Esophagus squamous epithelium (tissue), 5 donors: ENCODE measurements around the gene CLPSL1. TPM values are rescaled to one million over a fixed set of nuclear protein-coding genes. Genes with fewer than 3 reads are reported as not detected.

Experiments used
- DNase-seq: peaks from one replicate; lab custom pipeline; 2025; lab: John Stamatoyannopoulos, UW
- H3K27ac ChIP-seq, 4 donors: fragments of 200-600 bp; sonication (generic); one replicate each; pipeline ENCODE4 v1.5.1; 2016 to 2019; ENCODE audit warnings: mild to moderate bottlenecking in 1 of 4
- H3K27me3 ChIP-seq, 4 donors: fragments of 200-600 bp; sonication (generic); 1 replicate in 3 of 4; 2 replicates in 1 of 4; pipeline versions ENCODE4 v1.5.1 to v1.6.0; 2017 to 2021; ENCODE audit warnings: antibody characterized with exemption in 1 of 4
- H3K36me3 ChIP-seq, 3 donors: fragments of 200-600 bp; sonication (generic); one replicate each; pipeline ENCODE4 v1.5.1; 2016 to 2019
- H3K4me1 ChIP-seq, 3 donors: fragments of 200-600 bp; sonication (generic); one replicate each; pipeline ENCODE4 v1.5.1; 2017 to 2019
- H3K4me3 ChIP-seq, 4 donors: fragments of 200-600 bp; sonication (generic); 1 replicate in 3 of 4; 2 replicates in 1 of 4; pipeline ENCODE4 v1.5.1; 2016 to 2019; ENCODE audit warnings: mild to moderate bottlenecking in 2 of 4, moderate library complexity in 1 of 4
- H3K9me3 ChIP-seq, 3 donors: fragments of 200-600 bp; sonication (generic); one replicate each; pipeline ENCODE4 v1.5.1; 2016 to 2019
- CTCF ChIP-seq, 6 experiments: fragments of 450-650 bp in 4 of 6; fragments of 200-600 bp in 2 of 6; sonication (generic) in 2 of 6; IDR thresholded peaks; one replicate each; pipeline ENCODE4 v1.5.1; 2016 to 2019; ENCODE audit warnings: antibody characterized with exemption in 6 of 6, mild to moderate bottlenecking in 4 of 6, moderate library complexity in 4 of 6
- POLR2A ChIP-seq, 4 donors: fragments of 450-650 bp; IDR thresholded peaks; one replicate each; pipeline ENCODE4 v1.6.1; 2017; ENCODE audit warnings: antibody characterized with exemption in 4 of 4, mild to moderate bottlenecking in 4 of 4, moderate library complexity in 3 of 4
- WGBS, 2 donors: methylation state at CpG; one replicate each; pipeline ENCODE4 v1.1.5; 2018; 5-methylcytosine and 5-hydroxymethylcytosine counted together
- intact Hi-C: fragments of 100-400 bp; cut with DNase I; formaldehyde crosslinking; loops from one replicate; pipeline ENCODE4 v1.15.0; 2022
- total RNA-seq, 4 donors: library from RNA; depleted of rRNA; stranded (reverse); fragments of >200 nt; gene quantifications; one replicate each; pipeline ENCODE4 v1.1.0, GENCODE V29; 2016
- donor health status: DM: yes; HTN: yes; CAD: no.

Gene CLPSL1
- total RNA-seq, 4 donors from 2014 or later, result not detected

GRCh38 chr6:35778437-35778836 is 2.4 kb upstream of the CLPSL1 start:
- no peaks in the 10 kb centered on the region for H3K9me3 ChIP-seq
- no peak overlapping the region for H3K4me3 ChIP-seq
- intact Hi-C loops, result no loop called here
- no peaks in the 10 kb centered on the region for H3K36me3 ChIP-seq
- DNase-seq, result no peak
- H3K27ac ChIP-seq, result no peak overlapping the region
- H3K27me3 ChIP-seq, result peaks cover 0 to 61% (median 6%) of the 10 kb centered on the region in 4 donors
- H3K4me1 ChIP-seq, result peaks cover 9 to 20% (median 9%) of the 10 kb centered on the region in 3 donors
- TF ChIP-seq POLR2A (IDR thresholded peaks at IDR 0.05), result no peak
- TF ChIP-seq CTCF (IDR thresholded peaks at IDR 0.05), result no peak
- WGBS, 2 donors, result 90% methylated on average over 2 of the region's 2 CpGs

GRCh38 chr6:35781290-35781689 is 471 bp downstream of the CLPSL1 start:
- H3K4me1 ChIP-seq, result peaks cover 8 to 16% (median 8%) of the 10 kb centered on the region in 3 donors
- H3K36me3 ChIP-seq, result no peaks in the 10 kb centered on the region
- no peak for TF ChIP-seq POLR2A (IDR thresholded peaks at IDR 0.05)
- no peak for TF ChIP-seq CTCF (IDR thresholded peaks at IDR 0.05)
- no peak overlapping the region for H3K4me3 ChIP-seq
- H3K27ac ChIP-seq, result no peak overlapping the region
- no peaks in the 10 kb centered on the region for H3K9me3 ChIP-seq
- H3K27me3 ChIP-seq, result peaks cover 0 to 42% (median 2%) of the 10 kb centered on the region in 4 donors
- no peak for DNase-seq
- 79 to 100% methylated on average over 2 of the region's 2 CpGs for WGBS, 2 donors
- intact Hi-C loops, result no loop called here

- DNase-seq, result no peak
Measured at GRCh38 chr6:35782424-35782823, 1.6 kb downstream of the CLPSL1 start.

GRCh38 chr6:35784200-35784599 is 3.4 kb downstream of the CLPSL1 start:
- Histone ChIP-seq H3K27ac (no peak overlapping the region), H3K27me3 (peaks cover 0 to 54% (median 6%) of the 10 kb centered on the region in 4 donors), H3K36me3 (no peaks in the 10 kb centered on the region), H3K4me1 (peaks cover 0 to 11% (median 0%) of the 10 kb centered on the region in 3 donors), H3K9me3 (no peaks in the 10 kb centered on the region), H3K4me3 (no peak overlapping the region)
- no peak for DNase-seq
- intact Hi-C loops, result no loop called here
- TF ChIP-seq POLR2A (IDR thresholded peaks at IDR 0.05), result no peak
- TF ChIP-seq CTCF (IDR thresholded peaks at IDR 0.05), result no peak
- 32 to 33% methylated on average over 2 of the region's 2 CpGs for WGBS, 2 donors

More at GRCh38 chr6:35782424-35782823, 1.6 kb downstream of the CLPSL1 start:
- H3K27ac ChIP-seq, result no peak overlapping the region
- H3K4me3 ChIP-seq, result no peak overlapping the region
- TF ChIP-seq CTCF (IDR thresholded peaks at IDR 0.05) (no peak), POLR2A (IDR thresholded peaks at IDR 0.05) (no peak)
- no peaks in the 10 kb centered on the region for H3K36me3 ChIP-seq
- H3K27me3 ChIP-seq, result peaks cover 0 to 42% (median 5%) of the 10 kb centered on the region in 4 donors
- no peaks in the 10 kb centered on the region for H3K9me3 ChIP-seq
- intact Hi-C loops, result no loop called here
- 36 to 46% methylated on average over 3 of the region's 3 CpGs for WGBS, 2 donors
- peaks cover 0 to 13% (median 0%) of the 10 kb centered on the region in 3 donors for H3K4me1 ChIP-seq

- intact Hi-C loops, result no loop called here
- H3K4me3 ChIP-seq, result no peak overlapping the region
- TF ChIP-seq POLR2A (IDR thresholded peaks at IDR 0.05), result no peak
- H3K27ac ChIP-seq, result no peak overlapping the region
- H3K27me3 ChIP-seq, result peaks cover 0 to 68% (median 8%) of the 10 kb centered on the region in 4 donors
- DNase-seq, result no peak
- 62 to 63% methylated on average over 2 of the region's 2 CpGs for WGBS, 2 donors
- H3K9me3 ChIP-seq, result no peaks in the 10 kb centered on the region
- H3K36me3 ChIP-seq, result no peaks in the 10 kb centered on the region
- peaks cover 0 to 11% (median 0%) of the 10 kb centered on the region in 3 donors for H3K4me1 ChIP-seq
Measured at GRCh38 chr6:35786272-35786671, 5.5 kb downstream of the CLPSL1 start.
